Glutamatergic neuron (in vitro differentiated cells): ENCODE results near the gene C2orf76. TPM values are rescaled to one million over a fixed set of nuclear protein-coding genes. Genes with fewer than 3 reads are reported as not detected.
A peak's percentile ranks its signal among the peaks of the same experiment; 100 is the strongest.

Experiments
- DNase-seq: peaks from one replicate; pipeline ENCODE4 v3.0.0; 2022
- H3K27ac Mint-ChIP-seq: one replicate; pipeline ENCODE4 v1.8.0; 2020; ENCODE audit warnings: mild to moderate bottlenecking, mixed read lengths, inconsistent platforms; ENCODE audit not compliant: unreplicated experiment
- H3K27me3 Mint-ChIP-seq: one replicate; pipeline ENCODE4 v1.8.0; 2020; ENCODE audit warnings: mild to moderate bottlenecking, moderate library complexity, mixed read lengths, inconsistent platforms; ENCODE audit not compliant: unreplicated experiment
- H3K36me3 Mint-ChIP-seq: one replicate; pipeline ENCODE4 v1.8.0; 2020; ENCODE audit warnings: mild to moderate bottlenecking, mixed read lengths, inconsistent platforms; ENCODE audit not compliant: unreplicated experiment
- H3K4me1 Mint-ChIP-seq: one replicate; pipeline ENCODE4 v1.8.0; 2020; ENCODE audit warnings: mild to moderate bottlenecking, low read depth, mixed read lengths, inconsistent platforms; ENCODE audit not compliant: unreplicated experiment
- H3K4me3 Mint-ChIP-seq: one replicate; pipeline ENCODE4 v1.8.0; 2020; ENCODE audit warnings: mild to moderate bottlenecking, mixed read lengths, inconsistent platforms; ENCODE audit not compliant: unreplicated experiment
- H3K9me3 Mint-ChIP-seq: one replicate; pipeline ENCODE4 v1.8.0; 2020; ENCODE audit warnings: mild to moderate bottlenecking, moderate library complexity, mixed read lengths, inconsistent platforms; ENCODE audit not compliant: unreplicated experiment
- total RNA-seq: library from RNA; stranded (reverse); fragmentation: NEBNext Ultra II Directional; extraction: Animal tissue kit (Norgen Biotek cat#: 25700); gene quantifications from one replicate; pipeline ENCODE4 v1.2.1, GENCODE V29; 2021; ENCODE audit not compliant: unreplicated experiment
- TF ChIP-seq, protein P1 (sequence below): fragments of 200-600 bp; sonication (generic); IDR thresholded peaks from one replicate; pipeline ENCODE4 v1.5.0; 2021; ENCODE audit not compliant: partially characterized antibody, unreplicated experiment

Gene C2orf76
- total RNA-seq, 1 donor from 2014 or later = 10.4 TPM

- no peaks in the 10 kb centered on the region for H3K27me3 Mint-ChIP-seq
- no peak overlapping the region for H3K27ac Mint-ChIP-seq
- TF ChIP-seq, protein P1, sequence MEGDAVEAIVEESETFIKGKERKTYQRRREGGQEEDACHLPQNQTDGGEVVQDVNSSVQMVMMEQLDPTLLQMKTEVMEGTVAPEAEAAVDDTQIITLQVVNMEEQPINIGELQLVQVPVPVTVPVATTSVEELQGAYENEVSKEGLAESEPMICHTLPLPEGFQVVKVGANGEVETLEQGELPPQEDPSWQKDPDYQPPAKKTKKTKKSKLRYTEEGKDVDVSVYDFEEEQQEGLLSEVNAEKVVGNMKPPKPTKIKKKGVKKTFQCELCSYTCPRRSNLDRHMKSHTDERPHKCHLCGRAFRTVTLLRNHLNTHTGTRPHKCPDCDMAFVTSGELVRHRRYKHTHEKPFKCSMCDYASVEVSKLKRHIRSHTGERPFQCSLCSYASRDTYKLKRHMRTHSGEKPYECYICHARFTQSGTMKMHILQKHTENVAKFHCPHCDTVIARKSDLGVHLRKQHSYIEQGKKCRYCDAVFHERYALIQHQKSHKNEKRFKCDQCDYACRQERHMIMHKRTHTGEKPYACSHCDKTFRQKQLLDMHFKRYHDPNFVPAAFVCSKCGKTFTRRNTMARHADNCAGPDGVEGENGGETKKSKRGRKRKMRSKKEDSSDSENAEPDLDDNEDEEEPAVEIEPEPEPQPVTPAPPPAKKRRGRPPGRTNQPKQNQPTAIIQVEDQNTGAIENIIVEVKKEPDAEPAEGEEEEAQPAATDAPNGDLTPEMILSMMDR = no peak
- no peaks in the 10 kb centered on the region for H3K4me1 Mint-ChIP-seq
- H3K36me3 Mint-ChIP-seq = no peaks in the 10 kb centered on the region
- H3K9me3 Mint-ChIP-seq = no peaks in the 10 kb centered on the region
- no peak overlapping the region for H3K4me3 Mint-ChIP-seq
- no peak for DNase-seq
Measured at GRCh38 chr2:119292226-119292625, 74.4 kb downstream of the C2orf76 start.

- no peak for DNase-seq
- no peaks in the 10 kb centered on the region for H3K9me3 Mint-ChIP-seq
- H3K27me3 Mint-ChIP-seq = no peaks in the 10 kb centered on the region
- no peak overlapping the region for H3K4me3 Mint-ChIP-seq
- H3K4me1 Mint-ChIP-seq = no peaks in the 10 kb centered on the region
- no peaks in the 10 kb centered on the region for H3K36me3 Mint-ChIP-seq
- no peak overlapping the region for H3K27ac Mint-ChIP-seq
- TF ChIP-seq, protein P1 = no peak
Measured at GRCh38 chr2:119291588-119292167, 75.0 kb downstream of the C2orf76 start.

GRCh38 chr2:119290859-119291587 is 75.6 kb downstream of the C2orf76 start:
- Mint-ChIP-seq H3K4me1 (no peaks in the 10 kb centered on the region), H3K4me3 (no peak overlapping the region), H3K36me3 (no peaks in the 10 kb centered on the region), H3K9me3 (no peaks in the 10 kb centered on the region), H3K27me3 (no peaks in the 10 kb centered on the region), H3K27ac (no peak overlapping the region)
- TF ChIP-seq, protein P1 = peak; percentile 88
- peak; percentile 94 for DNase-seq

DNA sequence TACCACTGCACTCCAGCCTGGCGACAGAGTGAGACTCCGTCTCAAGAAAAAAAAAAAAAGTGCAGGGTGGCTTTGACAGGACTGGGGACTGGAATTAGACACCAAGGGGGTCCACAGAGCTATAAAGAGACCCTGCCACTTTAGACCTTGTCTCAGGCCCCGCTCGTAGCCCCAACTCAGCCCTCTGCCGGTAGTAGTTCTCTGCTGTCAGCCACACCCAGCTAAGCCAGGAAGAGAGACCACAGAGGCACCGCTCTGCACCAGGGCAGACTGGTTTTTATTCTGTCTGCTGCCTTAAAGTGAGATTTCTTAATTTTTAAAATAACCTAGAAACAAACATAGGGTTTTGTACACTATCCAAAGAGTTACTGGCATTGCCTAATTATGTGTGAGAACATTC is 77.0 kb downstream of the C2orf76 start:
- no peak overlapping the region for H3K27ac Mint-ChIP-seq

More for the DNA sequence above, 77.0 kb downstream of the C2orf76 start:
- H3K9me3 Mint-ChIP-seq = no peaks in the 10 kb centered on the region
- TF ChIP-seq, protein P1 = no peak
- no peaks in the 10 kb centered on the region for H3K36me3 Mint-ChIP-seq
- H3K4me3 Mint-ChIP-seq = no peak overlapping the region
- no peaks in the 10 kb centered on the region for H3K4me1 Mint-ChIP-seq
- H3K27me3 Mint-ChIP-seq = no peaks in the 10 kb centered on the region
- no peak for DNase-seq
